PC-9 (cell line): ENCODE results near the gene THG1L. TPM values are rescaled to one million over a fixed set of nuclear protein-coding genes. Genes with fewer than 3 reads are reported as not detected.
A peak's percentile ranks its signal among the peaks of the same experiment; 100 is the strongest.

ENCODE experiments used
- BruUV-seq: library from RNA; stranded (reverse); fragments of 400-500 nt; replicated peaks from 2 replicates; lab custom pipeline; 2021; lab: Mats Ljungman, UMichigan
- CTCF ChIA-PET: fragments of 300-600 bp; sonication (Branson Sonifier 250); formaldehyde crosslinking; loops from one replicate; lab custom pipeline; 2022; ENCODE audit warnings: antibody characterized with exemption; lab: Charles Lee
- POLR2A ChIA-PET: fragments of 300-600 bp; sonication (Branson Sonifier 250); formaldehyde crosslinking; loops from one replicate; lab custom pipeline; 2022; ENCODE audit warnings: antibody characterized with exemption; ENCODE audit not compliant: unreplicated experiment; lab: Charles Lee
- DNase-seq, 2 experiments: peaks; one replicate each; pipeline versions ENCODE4 v3.0.0 to v3.0.0-alpha.2; 2015 to 2022; ENCODE audit warnings: mixed read lengths in 1 of 2
- H2AFZ ChIP-seq: fragments of 200-600 bp; sonication (generic); 2 replicates; pipeline ENCODE4 v1.8.1; 2017; ENCODE audit warnings: antibody characterized with exemption
- H3F3A ChIP-seq: fragments of 200-600 bp; sonication (generic); 2 replicates; pipeline ENCODE4 v1.8.1; 2017; ENCODE audit warnings: antibody characterized with exemption, mild to moderate bottlenecking, low read depth; ENCODE audit not compliant: insufficient read depth
- H3K27ac ChIP-seq: fragments of 200-600 bp; sonication (generic); 2 replicates; pipeline ENCODE4 v1.6.1; 2016; ENCODE audit warnings: mixed run types
- H3K27me3 ChIP-seq: fragments of 200-600 bp; sonication (generic); 2 replicates; pipeline ENCODE4 v1.6.1; 2016; ENCODE audit warnings: low read depth, mixed run types; ENCODE audit not compliant: insufficient read depth
- H3K36me3 ChIP-seq: fragments of 200-600 bp; sonication (generic); 2 replicates; pipeline ENCODE4 v1.6.1; 2016; ENCODE audit warnings: low read depth, mixed run types
- H3K4me1 ChIP-seq: fragments of 200-600 bp; sonication (generic); replicated peaks from 2 replicates; pipeline ENCODE4 v1.6.1; 2016; ENCODE audit warnings: mixed run types; ENCODE audit not compliant: insufficient read depth
- H3K4me2 ChIP-seq: fragments of 200-600 bp; sonication (generic); 2 replicates; pipeline ENCODE4 v1.6.1; 2017; ENCODE audit warnings: mixed run types
- H3K4me3 ChIP-seq: fragments of 200-600 bp; sonication (generic); 2 replicates; pipeline ENCODE4 v1.6.1; 2016; ENCODE audit warnings: mixed run types
- H3K79me2 ChIP-seq: fragments of 200-600 bp; sonication (generic); 2 replicates; pipeline ENCODE4 v1.6.1; 2017; ENCODE audit warnings: low read depth, mixed run types
- H3K9me2 ChIP-seq: fragments of 200-600 bp; sonication (generic); 2 replicates; pipeline ENCODE4 v1.8.1; 2017; ENCODE audit warnings: mild to moderate bottlenecking; ENCODE audit not compliant: insufficient read depth
- H3K9me3 ChIP-seq: fragments of 200-600 bp; sonication (generic); 2 replicates; pipeline ENCODE4 v1.8.1; 2016; ENCODE audit warnings: low read depth; ENCODE audit not compliant: insufficient read depth
- H4K20me1 ChIP-seq: fragments of 200-600 bp; sonication (generic); 2 replicates; pipeline ENCODE4 v1.8.1; 2017; ENCODE audit not compliant: insufficient read depth
- CTCF ChIP-seq: fragments of 200-600 bp; sonication (generic); conservative IDR thresholded peaks from 2 replicates; pipeline ENCODE4 v1.6.1; 2017; ENCODE audit warnings: mixed run types, antibody characterized with exemption, mild to moderate bottlenecking, moderate library complexity
- EZH2 ChIP-seq: fragments of 200-600 bp; sonication (generic); IDR thresholded peaks from 2 replicates; pipeline ENCODE4 v1.8.0; 2017; ENCODE audit warnings: antibody characterized with exemption, low read depth
- intact Hi-C: fragments of 100-400 bp; cut with micrococcal nuclease; formaldehyde crosslinking; loops from one replicate; pipeline ENCODE4 v1.10.0; 2022; ENCODE audit not compliant: unreplicated experiment
- total RNA-seq: library from RNA; stranded (reverse); gene quantifications from 2 replicates; pipeline ENCODE4 v1.2.3, GENCODE V29; 2021

The THG1L gene
- total RNA-seq, 1 experiment from 2014 or later: 25.3 TPM

DNA sequence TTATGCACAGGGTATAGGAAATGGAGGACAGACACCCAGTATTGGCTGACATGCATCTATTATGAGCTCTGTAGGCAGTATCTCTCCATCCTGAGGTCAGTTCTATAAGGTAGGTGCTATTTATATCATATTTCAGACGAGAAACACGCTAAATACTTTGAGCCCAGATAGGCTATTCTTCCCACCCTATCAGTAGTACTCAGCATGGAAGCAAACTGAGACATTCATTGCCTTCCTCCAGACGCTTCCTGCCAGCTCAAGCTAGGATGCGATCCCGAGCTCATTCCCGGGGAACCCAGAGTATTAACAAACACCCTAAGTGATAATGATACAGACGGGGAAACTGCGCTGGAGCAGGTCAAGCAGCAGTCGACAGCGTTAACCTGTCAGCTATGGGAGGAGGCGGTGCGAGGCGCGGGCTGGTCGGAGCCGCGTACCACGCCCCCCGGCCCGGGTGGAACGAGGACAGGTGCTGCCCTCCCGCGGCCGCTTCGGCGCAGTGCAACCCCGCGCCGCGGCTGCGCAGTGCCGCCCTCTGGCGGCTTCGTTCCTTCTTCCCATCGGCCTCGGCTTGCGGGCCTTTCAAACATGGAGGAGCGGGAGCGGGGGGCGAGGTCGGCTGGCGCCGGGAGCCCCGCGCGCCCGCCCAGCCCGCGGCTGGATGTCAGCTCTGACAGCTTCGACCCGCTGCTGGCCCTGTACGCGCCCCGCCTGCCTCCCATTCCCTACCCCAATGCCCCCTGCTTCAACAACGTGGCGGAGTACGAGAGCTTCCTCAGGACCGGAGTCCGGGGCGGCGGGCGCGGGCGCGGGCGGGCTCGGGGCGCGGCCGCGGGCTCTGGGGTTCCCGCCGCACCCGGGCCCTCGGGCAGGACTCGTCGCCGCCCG lies 12.2 kb downstream of the THG1L start, which contains the start of gene LSM11:
Gene LSM11 (plus strand): TSS at position 550 of the 888 bp plus-strand sequence. CDS start 39 bp downstream, at position 589.
- Histone ChIP-seq H3K4me2 (peak within 1 kb of the TSS; percentile 90), H3K36me3 (no peaks in the 10 kb centered on the region), H3K4me3 (peak within 1 kb of the TSS; percentile 89), H3K9me3 (no peaks in the 10 kb centered on the region), H3K4me1 (peaks cover 12% of the 10 kb centered on the region), H4K20me1 (no peaks in the 10 kb centered on the region), H3K27me3 (no peaks in the 10 kb centered on the region), H3K27ac (no peak within 1 kb of the TSS), H3K79me2 (no peaks in the 10 kb centered on the region), H2AFZ (peak within 1 kb of the TSS; percentile 96), H3F3A (peaks cover 3% of the 10 kb centered on the region; the same call in 1 of the 2 replicates), H3K9me2 (no peaks in the 10 kb centered on the region)
- intact Hi-C loops: loop anchor here (1.0 to 5.0 kb wide), 8 partner anchors 74 to 601 kb away; partner anchors contain the start of gene MED7
- CTCF ChIA-PET: interaction anchor here (0.6 to 2.6 kb wide), 11 partner anchors 10 to 440 kb away, joined by 3 to 14 read pairs (median 4); partner anchors contain the start of gene THG1L
- BruUV-seq: no TSS peak
- TF ChIP-seq CTCF: peak; percentile 95
- TF ChIP-seq EZH2: no peak
- peak; percentile 66 to 94 for DNase-seq
- POLR2A ChIA-PET: interaction anchor here (0.6 kb wide), 1 partner anchor 154 kb away, joined by 3 read pairs; no protein-coding TSS in a partner anchor

GRCh38 chr5:157744051-157745011 lies 13.1 kb downstream of the THG1L start:
- H3K9me3 ChIP-seq: no peaks in the 10 kb centered on the region
- POLR2A ChIA-PET: interaction anchor here (0.6 kb wide), 1 partner anchor 155 kb away, joined by 3 read pairs; no protein-coding TSS in a partner anchor
- H3K79me2 ChIP-seq: no peaks in the 10 kb centered on the region
- CTCF ChIA-PET: interaction anchor here (0.6 to 2.6 kb wide), 4 partner anchors 13 to 1194 kb away, joined by 3 to 14 read pairs (median 10); partner anchors contain the start of gene THG1L
- peaks cover 12% of the 10 kb centered on the region for H3K4me1 ChIP-seq
- DNase-seq: no peak
- H3K27ac ChIP-seq: no peak overlapping the region
- peak overlapping the region; percentile 90 for H3K4me2 ChIP-seq
- no peaks in the 10 kb centered on the region for H3K36me3 ChIP-seq
- peaks cover 3% of the 10 kb centered on the region; the same call in 1 of the 2 replicates for H3F3A ChIP-seq
- H2AFZ ChIP-seq: peak overlapping the region; percentile 96
- no TSS peak for BruUV-seq
- H3K27me3 ChIP-seq: no peaks in the 10 kb centered on the region
- TF ChIP-seq CTCF (no peak), EZH2 (no peak)
- peak overlapping the region; percentile 89 for H3K4me3 ChIP-seq
- H4K20me1 ChIP-seq: no peaks in the 10 kb centered on the region
- H3K9me2 ChIP-seq: no peaks in the 10 kb centered on the region
- intact Hi-C loops: loop anchor here (5.0 kb wide), 2 partner anchors 267 to 402 kb away; no protein-coding TSS in a partner anchor
